Measurements from ENCODE around the gene FAM53B. TPM values are rescaled to one million over a fixed set of nuclear protein-coding genes. Genes with fewer than 3 reads are reported as not detected.

FAM53B gene
- total RNA-seq, 1 experiment from 2014 or later: 11.2 TPM

DNA sequence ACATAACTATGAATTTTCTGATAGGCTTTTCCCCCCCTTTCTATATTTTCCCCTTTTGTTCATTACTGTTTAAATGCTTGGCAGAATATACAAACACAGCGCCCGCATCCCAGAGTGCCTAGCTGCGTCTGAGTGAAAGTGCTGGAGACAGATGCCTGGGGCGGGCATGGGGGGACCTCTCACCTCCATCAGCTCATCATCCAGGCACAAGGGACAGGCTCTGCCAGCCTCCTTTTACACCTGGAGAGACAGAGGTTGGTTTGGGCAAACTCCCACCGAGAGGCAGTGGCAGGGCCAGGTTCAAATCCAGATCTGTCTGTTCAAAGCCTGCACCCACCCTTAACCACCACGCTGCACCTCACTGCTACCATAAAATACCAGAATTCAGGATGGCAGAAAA, 104.5 kb downstream of the FAM53B start:
- intact Hi-C loops (cut with micrococcal nuclease; ENCODE audit: unreplicated experiment): no loop called here
- Mint-ChIP-seq H3K4me3 (ENCODE audit: low read depth, unreplicated experiment) (no peak overlapping the region), H3K27me3 (ENCODE audit: unreplicated experiment) (no peaks in the 10 kb centered on the region), H3K36me3 (ENCODE audit: insufficient read depth, unreplicated experiment) (no peaks in the 10 kb centered on the region), H3K27ac (ENCODE audit: unreplicated experiment) (no peak overlapping the region), H3K4me1 (ENCODE audit: low read depth, unreplicated experiment) (no peaks in the 10 kb centered on the region), H3K9me3 (ENCODE audit: low read depth, unreplicated experiment) (no peaks in the 10 kb centered on the region)
- CTCF ChIA-PET: no interaction called here
- DNase-seq: no peak
- no TSS peak for BruUV-seq (replicated peaks)
- TF ChIP-seq, protein P1, sequence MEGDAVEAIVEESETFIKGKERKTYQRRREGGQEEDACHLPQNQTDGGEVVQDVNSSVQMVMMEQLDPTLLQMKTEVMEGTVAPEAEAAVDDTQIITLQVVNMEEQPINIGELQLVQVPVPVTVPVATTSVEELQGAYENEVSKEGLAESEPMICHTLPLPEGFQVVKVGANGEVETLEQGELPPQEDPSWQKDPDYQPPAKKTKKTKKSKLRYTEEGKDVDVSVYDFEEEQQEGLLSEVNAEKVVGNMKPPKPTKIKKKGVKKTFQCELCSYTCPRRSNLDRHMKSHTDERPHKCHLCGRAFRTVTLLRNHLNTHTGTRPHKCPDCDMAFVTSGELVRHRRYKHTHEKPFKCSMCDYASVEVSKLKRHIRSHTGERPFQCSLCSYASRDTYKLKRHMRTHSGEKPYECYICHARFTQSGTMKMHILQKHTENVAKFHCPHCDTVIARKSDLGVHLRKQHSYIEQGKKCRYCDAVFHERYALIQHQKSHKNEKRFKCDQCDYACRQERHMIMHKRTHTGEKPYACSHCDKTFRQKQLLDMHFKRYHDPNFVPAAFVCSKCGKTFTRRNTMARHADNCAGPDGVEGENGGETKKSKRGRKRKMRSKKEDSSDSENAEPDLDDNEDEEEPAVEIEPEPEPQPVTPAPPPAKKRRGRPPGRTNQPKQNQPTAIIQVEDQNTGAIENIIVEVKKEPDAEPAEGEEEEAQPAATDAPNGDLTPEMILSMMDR (IDR thresholded peaks at IDR 0.05; ENCODE audit: unreplicated experiment): no peak

DNA sequence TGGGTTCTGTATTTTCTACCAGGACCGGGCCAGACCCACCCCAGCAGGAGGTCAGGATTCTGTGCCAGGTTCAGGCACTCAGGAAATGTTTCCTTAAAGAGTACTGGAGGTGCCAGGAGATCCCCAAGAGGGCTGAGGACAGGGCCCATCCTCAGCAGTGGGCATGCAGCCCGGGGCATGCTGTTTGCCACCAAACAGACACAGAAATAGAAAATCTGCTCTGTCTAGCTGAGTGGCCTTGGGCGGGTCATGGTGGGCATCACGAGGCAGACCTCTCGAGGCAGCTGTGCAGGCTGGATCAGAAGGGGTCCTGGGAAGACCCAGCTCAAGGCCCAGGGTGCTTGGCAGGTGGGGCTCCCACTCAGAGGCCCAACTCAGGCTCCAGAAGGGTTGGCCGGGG, 105.0 kb downstream of the FAM53B start:
- no TSS peak for BruUV-seq (replicated peaks)
- CTCF ChIA-PET: no interaction called here
- H3K4me1 Mint-ChIP-seq (ENCODE audit: low read depth, unreplicated experiment): no peaks in the 10 kb centered on the region
- no peaks in the 10 kb centered on the region for H3K36me3 Mint-ChIP-seq (ENCODE audit: insufficient read depth, unreplicated experiment)
- TF ChIP-seq, protein P1 (IDR thresholded peaks at IDR 0.05; ENCODE audit: unreplicated experiment): no peak
- no peaks in the 10 kb centered on the region for H3K27me3 Mint-ChIP-seq (ENCODE audit: unreplicated experiment)
- no peak for DNase-seq
- H3K4me3 Mint-ChIP-seq (ENCODE audit: low read depth, unreplicated experiment): no peak overlapping the region
- H3K9me3 Mint-ChIP-seq (ENCODE audit: low read depth, unreplicated experiment): no peaks in the 10 kb centered on the region
- no peak overlapping the region for H3K27ac Mint-ChIP-seq (ENCODE audit: unreplicated experiment)
- intact Hi-C loops (cut with micrococcal nuclease; ENCODE audit: unreplicated experiment): no loop called here

DNA sequence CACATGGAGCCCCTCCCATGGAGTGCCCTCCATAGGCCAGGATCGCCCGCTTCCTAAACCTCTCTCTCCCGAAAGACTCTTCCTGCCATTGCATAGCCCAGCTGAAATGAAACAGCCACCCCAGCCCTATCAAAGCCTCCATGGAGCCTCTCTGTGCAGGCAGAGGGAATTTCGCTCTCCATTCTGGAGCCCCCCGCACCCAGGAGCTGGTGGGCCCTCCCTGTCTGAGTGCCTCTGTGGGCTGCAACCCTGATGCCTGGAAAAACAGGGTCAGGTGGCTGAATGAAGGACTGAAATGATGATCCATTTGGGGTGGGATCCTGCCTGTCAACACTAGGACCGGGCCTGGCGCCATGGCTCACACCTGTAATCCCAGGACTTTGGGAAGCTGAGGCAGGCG, 106.4 kb downstream of the FAM53B start:
- no peaks in the 10 kb centered on the region for H3K9me3 Mint-ChIP-seq (ENCODE audit: low read depth, unreplicated experiment)
- TF ChIP-seq, protein P1 (IDR thresholded peaks at IDR 0.05; ENCODE audit: unreplicated experiment): no peak
- H3K27me3 Mint-ChIP-seq (ENCODE audit: unreplicated experiment): no peaks in the 10 kb centered on the region
- no TSS peak for BruUV-seq (replicated peaks)
- H3K27ac Mint-ChIP-seq (ENCODE audit: unreplicated experiment): no peak overlapping the region
- DNase-seq: no peak
- CTCF ChIA-PET: no interaction called here
- no peaks in the 10 kb centered on the region for H3K4me1 Mint-ChIP-seq (ENCODE audit: low read depth, unreplicated experiment)
- no peak overlapping the region for H3K4me3 Mint-ChIP-seq (ENCODE audit: low read depth, unreplicated experiment)
- no peaks in the 10 kb centered on the region for H3K36me3 Mint-ChIP-seq (ENCODE audit: insufficient read depth, unreplicated experiment)
- intact Hi-C loops (cut with micrococcal nuclease; ENCODE audit: unreplicated experiment): no loop called here

DNA sequence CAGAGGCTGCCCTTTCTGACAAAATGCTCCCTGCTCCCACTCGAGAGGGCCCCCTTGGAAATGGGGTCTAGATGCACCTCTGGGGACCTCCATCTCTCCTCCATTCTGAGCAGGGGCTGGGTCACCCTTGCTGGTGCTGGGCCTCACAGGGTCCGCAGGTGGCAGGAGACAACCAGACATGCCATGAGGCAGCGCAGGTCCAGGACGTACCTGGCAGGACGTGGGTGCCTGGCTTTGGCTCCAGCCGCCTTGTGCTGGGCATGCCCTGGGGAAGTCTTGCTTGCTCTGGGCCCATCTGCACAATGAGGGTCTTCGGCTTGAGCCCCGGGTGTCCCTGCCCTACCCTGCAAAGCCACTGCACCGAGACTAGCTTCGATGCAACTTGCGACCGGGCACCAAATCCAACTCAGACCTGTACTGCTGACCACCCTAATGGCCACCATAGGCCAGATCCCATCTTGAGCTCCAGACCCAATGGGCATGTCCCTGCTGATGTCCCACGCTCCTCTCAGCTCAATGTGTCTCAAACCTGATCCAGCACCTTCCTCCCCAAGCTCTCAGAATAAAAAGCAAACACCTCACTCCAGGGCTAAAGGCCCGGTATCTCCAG, 107.0 kb downstream of the FAM53B start:
- Mint-ChIP-seq H3K4me3 (ENCODE audit: low read depth, unreplicated experiment) (no peak overlapping the region), H3K4me1 (ENCODE audit: low read depth, unreplicated experiment) (no peaks in the 10 kb centered on the region), H3K9me3 (ENCODE audit: low read depth, unreplicated experiment) (no peaks in the 10 kb centered on the region), H3K27me3 (ENCODE audit: unreplicated experiment) (no peaks in the 10 kb centered on the region), H3K36me3 (ENCODE audit: insufficient read depth, unreplicated experiment) (no peaks in the 10 kb centered on the region), H3K27ac (ENCODE audit: unreplicated experiment) (no peak overlapping the region)
- intact Hi-C loops (cut with micrococcal nuclease; ENCODE audit: unreplicated experiment): no loop called here
- CTCF ChIA-PET: no interaction called here
- DNase-seq: no peak
- BruUV-seq (replicated peaks): no TSS peak
- TF ChIP-seq, protein P1 (IDR thresholded peaks at IDR 0.05; ENCODE audit: unreplicated experiment): no peak

All from Calu3 (cell line).